Ovary (tissue), 3 donors: ENCODE measurements around the gene DDT.
"Not testable (repeated sequence)": the region's sequence is repeated elsewhere in the genome, so short reads cannot be mapped to it uniquely, and the experiment has no call there.

ENCODE experiments used
- EP300 ChIP-seq: sonication (generic); formaldehyde crosslinking; IDR thresholded peaks from one replicate; pipeline ENCODE4 v1.6.1; 2017; ENCODE audit warnings: antibody characterized with exemption
- POLR2A ChIP-seq: fragments of 450-650 bp; IDR thresholded peaks from one replicate; pipeline ENCODE4 v1.6.1; 2017; ENCODE audit warnings: antibody characterized with exemption, mild to moderate bottlenecking, moderate library complexity
- TF ChIP-seq, protein P1 (sequence below), 3 donors: fragments of 450-650 bp in 2 of 3; fragments of 200-600 bp in 1 of 3; IDR thresholded peaks; one replicate each; pipeline versions ENCODE4 v1.5.1 to v1.8.0; 2016 to 2022; ENCODE audit warnings: antibody characterized with exemption in 3 of 3, mild to moderate bottlenecking in 1 of 3
- donor health status: DM: no; HTN: no; CAD: no.

DNA sequence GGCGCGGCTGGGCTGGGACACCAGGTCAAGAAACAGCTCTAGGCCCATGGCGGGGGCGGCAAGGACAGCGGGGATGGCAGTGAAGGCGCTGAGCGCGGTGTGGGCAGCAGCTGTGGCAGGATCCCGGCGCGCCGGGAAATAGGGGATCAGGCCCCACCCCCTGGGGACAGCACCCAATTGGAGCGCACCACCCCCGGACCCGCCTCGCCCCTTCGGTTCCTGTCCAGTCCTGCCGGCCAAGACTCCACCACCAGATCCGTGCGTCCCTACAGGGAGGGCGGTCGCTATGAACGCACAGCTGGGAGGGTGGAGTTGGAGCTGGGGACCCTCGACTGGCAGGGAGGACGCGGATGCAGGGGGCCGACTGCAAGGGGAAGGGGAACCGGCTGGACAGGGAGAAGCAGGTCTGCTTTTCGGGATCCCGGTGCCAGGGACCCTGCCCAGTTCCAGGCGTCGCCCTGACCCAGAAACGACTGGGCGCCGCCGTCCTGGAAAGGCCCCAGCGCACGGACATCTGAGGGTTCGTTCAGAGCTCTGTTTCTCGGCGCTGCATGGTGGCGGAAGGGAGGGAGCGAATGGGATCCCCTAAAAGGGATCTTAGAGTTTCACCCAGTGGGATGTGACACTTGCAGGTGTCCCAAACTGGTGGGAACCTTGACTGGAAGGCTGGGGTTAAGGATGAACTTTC is 13.0 kb downstream of the DDT start, which contains the start of gene GSTT2B:
- TF ChIP-seq, protein P1, sequence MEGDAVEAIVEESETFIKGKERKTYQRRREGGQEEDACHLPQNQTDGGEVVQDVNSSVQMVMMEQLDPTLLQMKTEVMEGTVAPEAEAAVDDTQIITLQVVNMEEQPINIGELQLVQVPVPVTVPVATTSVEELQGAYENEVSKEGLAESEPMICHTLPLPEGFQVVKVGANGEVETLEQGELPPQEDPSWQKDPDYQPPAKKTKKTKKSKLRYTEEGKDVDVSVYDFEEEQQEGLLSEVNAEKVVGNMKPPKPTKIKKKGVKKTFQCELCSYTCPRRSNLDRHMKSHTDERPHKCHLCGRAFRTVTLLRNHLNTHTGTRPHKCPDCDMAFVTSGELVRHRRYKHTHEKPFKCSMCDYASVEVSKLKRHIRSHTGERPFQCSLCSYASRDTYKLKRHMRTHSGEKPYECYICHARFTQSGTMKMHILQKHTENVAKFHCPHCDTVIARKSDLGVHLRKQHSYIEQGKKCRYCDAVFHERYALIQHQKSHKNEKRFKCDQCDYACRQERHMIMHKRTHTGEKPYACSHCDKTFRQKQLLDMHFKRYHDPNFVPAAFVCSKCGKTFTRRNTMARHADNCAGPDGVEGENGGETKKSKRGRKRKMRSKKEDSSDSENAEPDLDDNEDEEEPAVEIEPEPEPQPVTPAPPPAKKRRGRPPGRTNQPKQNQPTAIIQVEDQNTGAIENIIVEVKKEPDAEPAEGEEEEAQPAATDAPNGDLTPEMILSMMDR (IDR thresholded peaks at IDR 0.05), result not testable (repeated sequence)
- TF ChIP-seq POLR2A, EP300: not testable (repeated sequence)
